ENCODE data around the gene SPATA46.

Gene SPATA46

GRCh38 chr1:162333991-162334390 is 42.7 kb downstream of the SPATA46 start:
- no peak overlapping the region for H3K4me3 ChIP-seq (ENCODE audit: control insufficient read depth, low read depth, low read length)
- no peak for TF ChIP-seq CTCF (IDR thresholded peaks at IDR 0.05; ENCODE audit: control insufficient read depth, insufficient read depth, low read depth, low read length, missing control alignments)
- DNase-seq (ENCODE audit: low read depth), result no peak

GRCh38 chr1:162329826-162330225 is 46.8 kb downstream of the SPATA46 start:
- no peak for DNase-seq (ENCODE audit: low read depth)
- no peak overlapping the region for H3K4me3 ChIP-seq (ENCODE audit: control insufficient read depth, low read depth, low read length)
- TF ChIP-seq CTCF (IDR thresholded peaks at IDR 0.05; ENCODE audit: control insufficient read depth, insufficient read depth, low read depth, low read length, missing control alignments), result no peak

- DNase-seq (ENCODE audit: low read depth), result no peak
- no peak overlapping the region for H3K4me3 ChIP-seq (ENCODE audit: control insufficient read depth, low read depth, low read length)
- TF ChIP-seq CTCF (IDR thresholded peaks at IDR 0.05; ENCODE audit: control insufficient read depth, insufficient read depth, low read depth, low read length, missing control alignments), result no peak
Measured at GRCh38 chr1:162328512-162328911, 48.1 kb downstream of the SPATA46 start.

GRCh38 chr1:162327788-162328165 is 48.9 kb downstream of the SPATA46 start:
- no peak for DNase-seq (ENCODE audit: low read depth)
- TF ChIP-seq CTCF (IDR thresholded peaks at IDR 0.05; ENCODE audit: control insufficient read depth, insufficient read depth, low read depth, low read length, missing control alignments), result no peak
- H3K4me3 ChIP-seq (ENCODE audit: control insufficient read depth, low read depth, low read length), result no peak overlapping the region

- DNase-seq (ENCODE audit: low read depth), result no peak
- H3K4me3 ChIP-seq (ENCODE audit: control insufficient read depth, low read depth, low read length), result no peak overlapping the region
- TF ChIP-seq CTCF (IDR thresholded peaks at IDR 0.05; ENCODE audit: control insufficient read depth, insufficient read depth, low read depth, low read length, missing control alignments), result no peak
Measured at GRCh38 chr1:162327144-162327787, 49.4 kb downstream of the SPATA46 start.

- H3K4me3 ChIP-seq (ENCODE audit: control insufficient read depth, low read depth, low read length), result no peak overlapping the region
- TF ChIP-seq CTCF (IDR thresholded peaks at IDR 0.05; ENCODE audit: control insufficient read depth, insufficient read depth, low read depth, low read length, missing control alignments), result no peak
- DNase-seq (ENCODE audit: low read depth), result no peak
Measured at GRCh38 chr1:162326559-162326958, 50.1 kb downstream of the SPATA46 start.

- no peak for DNase-seq (ENCODE audit: low read depth)
- no peak for TF ChIP-seq CTCF (IDR thresholded peaks at IDR 0.05; ENCODE audit: control insufficient read depth, insufficient read depth, low read depth, low read length, missing control alignments)
- H3K4me3 ChIP-seq (ENCODE audit: control insufficient read depth, low read depth, low read length), result no peak overlapping the region
Measured at GRCh38 chr1:162324396-162324795, 52.3 kb downstream of the SPATA46 start.

Measured in AG09309 (cell line).